Choroid plexus epithelial cell (primary cell): Measurements from ENCODE around the gene ABLIM2.

Experiments used
- DNase-seq: peaks from one replicate; pipeline ENCODE4 v3.0.0-alpha.2; 2010; ENCODE audit warnings: low read depth
- H3K4me3 ChIP-seq: 2 replicates; pipeline ENCODE4 v1.5.1; 2011; ENCODE audit warnings: low read depth, mild to moderate bottlenecking, control low read depth, low read length, moderate library complexity
- CTCF ChIP-seq: conservative IDR thresholded peaks from 2 replicates; pipeline ENCODE4 v1.5.1; 2011; ENCODE audit warnings: low read depth, mild to moderate bottlenecking, control low read depth, inconsistent platforms, low read length, moderate library complexity

The ABLIM2 gene

GRCh38 chr4:8081171-8081570 lies 77.4 kb downstream of the ABLIM2 start:
- DNase-seq: no peak
- no peak for TF ChIP-seq CTCF
- no peak overlapping the region for H3K4me3 ChIP-seq

GRCh38 chr4:8080754-8081065 lies 77.9 kb downstream of the ABLIM2 start:
- TF ChIP-seq CTCF: no peak
- H3K4me3 ChIP-seq: no peak overlapping the region
- DNase-seq: no peak

GRCh38 chr4:8079916-8080753 lies 78.5 kb downstream of the ABLIM2 start:
- no peak for TF ChIP-seq CTCF
- H3K4me3 ChIP-seq: no peak overlapping the region
- no peak for DNase-seq

GRCh38 chr4:8079031-8079885 lies 79.4 kb downstream of the ABLIM2 start:
- no peak overlapping the region for H3K4me3 ChIP-seq
- TF ChIP-seq CTCF: no peak
- DNase-seq: peak; percentile 8

- no peak for TF ChIP-seq CTCF
- no peak for DNase-seq
- H3K4me3 ChIP-seq: no peak overlapping the region
Measured at GRCh38 chr4:8078610-8079015, 80.0 kb downstream of the ABLIM2 start.

GRCh38 chr4:8078109-8078494 lies 80.5 kb downstream of the ABLIM2 start:
- no peak overlapping the region for H3K4me3 ChIP-seq
- TF ChIP-seq CTCF: no peak
- no peak for DNase-seq
